GM23248 (cell line): ENCODE measurements around the gene SYF2.

ENCODE experiments used
- EZH2 ChIP-seq: fragments of 200-600 bp; sonication (generic); IDR thresholded peaks from 2 replicates; pipeline ENCODE4 v1.6.1; 2018; ENCODE audit warnings: antibody characterized with exemption, mild to moderate bottlenecking; ENCODE audit not compliant: insufficient read depth, poor library complexity, severe bottlenecking
- EZH2phosphoT487 ChIP-seq: fragments of 200-600 bp; sonication (generic); IDR thresholded peaks from 2 replicates; pipeline ENCODE4 v1.6.1; 2018; ENCODE audit warnings: antibody characterized with exemption, moderate library complexity, mild to moderate bottlenecking, low read depth; ENCODE audit not compliant: insufficient read depth

DNA sequence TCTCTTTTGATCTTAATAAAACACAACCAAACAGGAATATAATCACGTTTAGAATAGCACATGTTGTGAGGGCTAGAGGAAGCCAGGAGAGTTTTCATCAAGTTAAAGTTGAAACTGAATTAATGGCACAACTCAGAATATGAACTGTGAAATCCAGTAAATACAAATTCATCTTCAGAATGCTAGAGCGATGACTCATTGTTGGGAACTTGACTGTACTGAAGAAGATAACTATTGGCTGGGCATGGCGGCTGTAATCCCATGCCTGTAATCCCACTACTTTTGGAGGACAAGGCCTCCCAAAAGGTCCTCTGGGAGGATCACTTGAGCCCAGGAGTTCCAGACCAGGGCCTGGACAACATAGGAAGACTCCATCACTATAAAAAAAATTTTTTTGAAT lies 8.8 kb downstream of the SYF2 start:
- no peak for TF ChIP-seq EZH2
- TF ChIP-seq EZH2phosphoT487: no peak
